ENCODE results near the gene KREMEN1. TPM values are rescaled to one million over a fixed set of nuclear protein-coding genes. Genes with fewer than 3 reads are reported as not detected.

Gene KREMEN1
- total RNA-seq, 1 donor from 2014 or later = 10.7 TPM

DNA sequence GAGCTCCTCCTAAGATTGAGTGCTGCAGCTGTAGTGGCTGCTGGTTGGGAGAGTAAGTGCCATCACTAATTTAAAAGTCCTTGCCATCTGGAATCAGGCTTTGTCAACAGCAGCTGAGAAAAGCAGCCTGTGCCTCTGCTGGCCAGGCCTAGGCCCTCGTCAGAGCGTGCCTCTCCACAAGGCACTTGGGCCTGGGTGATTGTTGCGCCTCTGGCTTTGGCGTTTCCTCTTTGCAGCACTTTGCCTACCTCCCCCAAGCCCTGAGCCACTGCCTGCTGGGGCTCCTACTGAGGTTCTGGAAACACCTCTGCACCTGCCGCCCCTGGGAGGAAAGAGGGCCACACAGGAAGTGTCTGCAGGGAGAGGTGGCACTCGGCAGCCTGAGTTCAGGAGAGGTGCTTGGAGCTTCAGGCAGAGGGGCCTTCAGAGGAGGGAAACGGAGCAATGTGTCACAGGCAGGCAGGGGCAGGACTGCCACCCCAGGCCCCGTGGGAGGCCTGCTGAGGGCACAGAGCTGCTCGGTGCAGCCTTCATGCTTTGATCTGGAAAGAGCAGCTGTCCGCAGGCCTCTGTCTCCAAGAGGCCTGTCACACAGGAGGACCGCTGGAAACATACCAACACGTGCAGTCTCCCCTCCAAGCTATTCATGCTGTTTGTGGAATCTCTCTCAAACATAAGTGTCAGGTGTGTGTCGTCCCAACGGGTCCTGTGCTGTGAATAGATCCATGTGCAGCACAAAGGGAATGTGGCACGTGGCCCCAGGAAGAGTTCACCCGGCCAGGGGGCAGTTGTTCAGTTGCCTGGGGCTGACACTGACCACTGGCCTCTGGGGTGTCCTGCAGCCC, 71.3 kb downstream of the KREMEN1 start:
- no peak overlapping the region for H3K27ac ChIP-seq
- H3K4me3 ChIP-seq = no peak overlapping the region
- H3K9me3 ChIP-seq = no peaks in the 10 kb centered on the region
- no peaks in the 10 kb centered on the region for H3K4me1 ChIP-seq
- H3K27me3 ChIP-seq = no peaks in the 10 kb centered on the region
- intact Hi-C loops (cut with DNase I) = no loop called here
- peaks cover 22 to 41% of the 10 kb centered on the region in 2 donors for H3K36me3 ChIP-seq
- TF ChIP-seq, protein P1, sequence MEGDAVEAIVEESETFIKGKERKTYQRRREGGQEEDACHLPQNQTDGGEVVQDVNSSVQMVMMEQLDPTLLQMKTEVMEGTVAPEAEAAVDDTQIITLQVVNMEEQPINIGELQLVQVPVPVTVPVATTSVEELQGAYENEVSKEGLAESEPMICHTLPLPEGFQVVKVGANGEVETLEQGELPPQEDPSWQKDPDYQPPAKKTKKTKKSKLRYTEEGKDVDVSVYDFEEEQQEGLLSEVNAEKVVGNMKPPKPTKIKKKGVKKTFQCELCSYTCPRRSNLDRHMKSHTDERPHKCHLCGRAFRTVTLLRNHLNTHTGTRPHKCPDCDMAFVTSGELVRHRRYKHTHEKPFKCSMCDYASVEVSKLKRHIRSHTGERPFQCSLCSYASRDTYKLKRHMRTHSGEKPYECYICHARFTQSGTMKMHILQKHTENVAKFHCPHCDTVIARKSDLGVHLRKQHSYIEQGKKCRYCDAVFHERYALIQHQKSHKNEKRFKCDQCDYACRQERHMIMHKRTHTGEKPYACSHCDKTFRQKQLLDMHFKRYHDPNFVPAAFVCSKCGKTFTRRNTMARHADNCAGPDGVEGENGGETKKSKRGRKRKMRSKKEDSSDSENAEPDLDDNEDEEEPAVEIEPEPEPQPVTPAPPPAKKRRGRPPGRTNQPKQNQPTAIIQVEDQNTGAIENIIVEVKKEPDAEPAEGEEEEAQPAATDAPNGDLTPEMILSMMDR (IDR thresholded peaks at IDR 0.05) = no peak
- peak in 1 of 2 donors; percentile 51 for DNase-seq (ENCODE audit: low spot score in 2 of 2)

DNA sequence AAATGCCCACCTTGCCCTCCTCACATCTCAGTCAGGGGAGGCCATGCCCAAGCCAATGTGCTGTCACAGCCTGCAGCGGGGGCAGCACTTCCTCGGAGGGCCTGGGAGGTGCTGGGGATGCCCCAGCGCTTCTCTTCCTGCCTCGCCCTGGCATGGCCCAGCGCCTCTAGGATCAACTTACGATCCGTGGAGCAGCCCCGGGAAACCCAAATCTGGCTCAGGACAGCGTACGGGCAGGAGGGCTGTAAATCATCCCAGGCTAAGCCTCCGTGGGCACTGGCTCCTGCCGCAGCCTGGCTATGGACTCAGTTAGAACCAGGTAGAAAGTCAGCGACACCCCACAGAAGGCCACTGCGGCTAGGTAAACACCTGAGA, 71.9 kb downstream of the KREMEN1 start:
- intact Hi-C loops (cut with DNase I) = no loop called here

DNA sequence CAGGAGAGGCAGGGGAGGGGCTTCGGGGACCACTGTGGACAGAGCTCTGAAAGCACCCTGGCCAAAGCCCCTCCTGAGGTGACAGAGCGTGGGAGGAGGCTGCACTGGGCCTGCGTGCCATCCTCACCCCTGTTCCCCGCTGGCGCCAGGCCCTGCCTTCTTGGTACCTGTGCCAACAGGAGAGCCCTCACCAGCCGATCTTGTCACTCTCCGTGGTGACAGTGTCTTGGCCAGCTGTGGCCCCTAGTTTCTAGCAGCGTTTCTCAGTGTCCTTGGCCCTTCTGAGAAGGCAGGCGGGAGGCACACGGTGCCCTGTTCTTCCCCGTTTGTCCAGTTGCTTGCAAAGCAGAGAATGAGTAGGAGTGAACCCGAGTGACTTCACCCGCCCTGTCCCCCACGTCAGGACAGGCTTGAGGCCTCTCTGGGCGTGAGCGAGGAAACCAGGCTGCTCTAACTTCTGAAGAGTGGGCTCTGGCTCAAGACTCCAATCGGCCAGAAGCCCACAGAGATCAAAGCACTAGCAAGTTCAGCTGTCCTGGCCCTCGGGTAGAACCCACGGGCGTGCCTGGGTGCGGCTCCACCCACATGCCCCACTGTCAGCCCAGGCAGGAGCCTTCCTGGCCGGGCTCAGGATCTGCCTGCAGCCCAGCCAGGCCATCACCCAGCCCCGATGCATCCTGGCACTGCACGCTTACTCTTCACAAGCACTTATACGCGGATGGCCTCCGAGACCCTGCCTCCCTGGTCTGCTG, 72.7 kb downstream of the KREMEN1 start:
- H3K36me3 ChIP-seq = peaks cover 17 to 29% of the 10 kb centered on the region in 2 donors
- no peaks in the 10 kb centered on the region for H3K27me3 ChIP-seq
- peaks cover 0 to 8% of the 10 kb centered on the region in 2 donors for H3K4me1 ChIP-seq
- no peaks in the 10 kb centered on the region for H3K9me3 ChIP-seq
- intact Hi-C loops (cut with DNase I) = no loop called here
- TF ChIP-seq, protein P1 (IDR thresholded peaks at IDR 0.05) = no peak
- peak in 1 of 2 donors; percentile 39 for DNase-seq (ENCODE audit: low spot score in 2 of 2)
- H3K4me3 ChIP-seq = no peak overlapping the region
- no peak overlapping the region for H3K27ac ChIP-seq

More for the DNA sequence above, 71.9 kb downstream of the KREMEN1 start:
- TF ChIP-seq, protein P1 (IDR thresholded peaks at IDR 0.05) = no peak
- Histone ChIP-seq H3K9me3 (no peaks in the 10 kb centered on the region), H3K27ac (no peak overlapping the region), H3K27me3 (no peaks in the 10 kb centered on the region), H3K36me3 (peaks cover 22 to 37% of the 10 kb centered on the region in 2 donors), H3K4me3 (no peak overlapping the region), H3K4me1 (peaks cover 0 to 5% of the 10 kb centered on the region in 2 donors)
- DNase-seq (ENCODE audit: low spot score in 2 of 2) = peak in 1 of 2 donors; percentile 54

DNA sequence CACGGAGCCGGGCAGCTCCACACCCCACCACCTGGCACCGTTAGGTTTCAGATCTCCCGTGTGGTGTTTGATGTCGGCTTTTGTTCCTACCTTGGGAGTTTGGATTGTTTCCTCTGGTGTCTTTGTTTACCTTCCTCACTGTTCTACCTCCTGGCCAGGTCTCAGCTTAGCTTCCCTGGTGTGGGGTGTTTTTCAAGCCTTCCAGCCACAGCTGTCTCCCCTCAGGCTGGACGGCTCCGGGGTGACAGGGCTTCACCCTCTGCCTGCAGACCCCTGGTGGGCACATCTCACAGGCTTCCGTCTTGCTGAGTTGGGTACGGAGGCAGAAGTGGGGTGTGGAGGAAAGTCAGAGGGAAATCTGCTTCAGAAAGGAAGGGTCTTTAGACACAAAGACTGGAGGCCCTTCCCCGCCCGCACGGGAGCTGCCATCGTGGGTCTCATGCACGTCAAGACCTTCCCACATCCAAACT, 73.3 kb downstream of the KREMEN1 start:
- Histone ChIP-seq H3K9me3 (no peaks in the 10 kb centered on the region), H3K27me3 (no peaks in the 10 kb centered on the region), H3K36me3 (peaks cover 17 to 24% of the 10 kb centered on the region in 2 donors), H3K27ac (no peak overlapping the region), H3K4me3 (no peak overlapping the region), H3K4me1 (peaks cover 0 to 8% of the 10 kb centered on the region in 2 donors)
- intact Hi-C loops (cut with DNase I) = no loop called here
- peak in 1 of 2 donors; percentile 42 for DNase-seq (ENCODE audit: low spot score in 2 of 2)
- TF ChIP-seq, protein P1 (IDR thresholded peaks at IDR 0.05) = no peak

DNA sequence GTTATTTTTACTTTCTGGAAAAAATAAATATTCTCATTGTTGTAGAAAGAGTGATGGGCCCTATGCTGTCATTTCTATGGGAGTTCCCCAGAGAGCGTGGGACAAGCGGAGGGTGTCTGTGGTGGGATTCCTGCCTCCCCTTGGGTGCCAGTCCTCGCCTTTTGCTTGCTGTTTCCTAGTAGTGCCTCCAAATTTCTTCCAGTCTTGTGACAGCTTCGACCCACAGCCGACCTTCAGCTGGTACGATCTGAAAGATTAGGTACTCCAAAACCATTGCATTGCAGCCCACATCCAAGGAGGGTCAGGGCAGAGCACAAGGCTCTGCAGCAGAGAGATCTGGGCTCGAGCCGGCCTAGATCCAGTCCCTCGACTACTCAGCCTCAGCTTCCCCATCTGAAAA, 73.9 kb downstream of the KREMEN1 start:
- intact Hi-C loops (cut with DNase I) = no loop called here
- no peaks in the 10 kb centered on the region for H3K9me3 ChIP-seq
- TF ChIP-seq, protein P1 (IDR thresholded peaks at IDR 0.05) = no peak
- H3K27ac ChIP-seq = no peak overlapping the region
- H3K27me3 ChIP-seq = no peaks in the 10 kb centered on the region
- peaks cover 0 to 8% of the 10 kb centered on the region in 2 donors for H3K4me1 ChIP-seq
- peak in 1 of 2 donors; percentile 55 for DNase-seq (ENCODE audit: low spot score in 2 of 2)
- no peak overlapping the region for H3K4me3 ChIP-seq
- H3K36me3 ChIP-seq = peaks cover 13 to 20% of the 10 kb centered on the region in 2 donors

Measured in ascending aorta (tissue), 2 donors.